Epidermal melanocyte (primary cell): ENCODE results near the gene RAB11FIP4.
"Not testable (repeated sequence)": the region's sequence is repeated elsewhere in the genome, so short reads cannot be mapped to it uniquely, and the experiment has no call there.

Source experiments
- DNase-seq: peaks from one replicate; pipeline ENCODE4 v3.0.0; 2011; ENCODE audit warnings: low spot score; ENCODE audit not compliant: insufficient read length

The RAB11FIP4 gene

GRCh38 chr17:31391496-31391949 lies at the start of gene RAB11FIP4:
Gene RAB11FIP4 (plus strand): TSS chr17:31391675. CDS start chr17:31391853, 178 bp downstream.
- DNase-seq = no peak

- DNase-seq = not testable (repeated sequence)
These were observed 46.2 kb upstream of the RAB11FIP4 start for GRCh38 chr17:31345191-31345747.

GRCh38 chr17:31349454-31349853 lies 42.0 kb upstream of the RAB11FIP4 start:
- DNase-seq = no peak

- no peak for DNase-seq
These were observed 35.5 kb upstream of the RAB11FIP4 start for GRCh38 chr17:31355935-31356334.

GRCh38 chr17:31357091-31357490 lies 34.4 kb upstream of the RAB11FIP4 start:
- DNase-seq = no peak

- DNase-seq = no peak
These were observed 33.6 kb upstream of the RAB11FIP4 start for GRCh38 chr17:31357839-31358394.

- DNase-seq = no peak
These were observed 27.5 kb upstream of the RAB11FIP4 start for GRCh38 chr17:31364012-31364411.

GRCh38 chr17:31366088-31366487 lies 25.4 kb upstream of the RAB11FIP4 start:
- DNase-seq = no peak

- DNase-seq = no peak
These were observed 22.2 kb upstream of the RAB11FIP4 start for GRCh38 chr17:31369266-31369665.

- no peak for DNase-seq
These were observed 19.9 kb upstream of the RAB11FIP4 start for GRCh38 chr17:31371511-31372097.

GRCh38 chr17:31373150-31374093 lies 18.1 kb upstream of the RAB11FIP4 start:
- DNase-seq = peak; percentile 50

GRCh38 chr17:31374094-31374447 lies 17.4 kb upstream of the RAB11FIP4 start:
- no peak for DNase-seq

GRCh38 chr17:31374503-31374902 lies 17.0 kb upstream of the RAB11FIP4 start:
- DNase-seq = no peak

GRCh38 chr17:31378638-31379037 lies 12.8 kb upstream of the RAB11FIP4 start:
- DNase-seq = no peak

GRCh38 chr17:31379597-31380205 lies 11.8 kb upstream of the RAB11FIP4 start:
- DNase-seq = no peak

- DNase-seq = no peak
These were observed 10.3 kb upstream of the RAB11FIP4 start for GRCh38 chr17:31381165-31381668.

GRCh38 chr17:31382668-31383275 lies 8.7 kb upstream of the RAB11FIP4 start:
- not testable (repeated sequence) for DNase-seq

- not testable (repeated sequence) for DNase-seq
These were observed 8.0 kb upstream of the RAB11FIP4 start for GRCh38 chr17:31383488-31383887.

GRCh38 chr17:31385428-31386285 lies 5.8 kb upstream of the RAB11FIP4 start:
- no peak for DNase-seq

- no peak for DNase-seq
These were observed 4.9 kb upstream of the RAB11FIP4 start for GRCh38 chr17:31386542-31387075.
